Measurements from ENCODE around the gene OSBPL6.

- no peak for TF ChIP-seq CTCF (IDR thresholded peaks at IDR 0.05)
- TF ChIP-seq POLR2A (IDR thresholded peaks at IDR 0.05), result no peak
Measured at GRCh38 chr2:178425255-178425827, 231.0 kb downstream of the OSBPL6 start.

Measured in heart left ventricle (tissue), 13 donors.